ENCODE data around the gene GPATCH4.
"Not testable (repeated sequence)": the region's sequence is repeated elsewhere in the genome, so short reads cannot be mapped to it uniquely, and the experiment has no call there.

The GPATCH4 gene

GRCh38 chr1:156594190-156594589 is 7.1 kb downstream of the GPATCH4 start:
- no peak for DNase-seq

GRCh38 chr1:156593661-156593989 is 7.7 kb downstream of the GPATCH4 start:
- no peak for DNase-seq

- DNase-seq: no peak
Observed at GRCh38 chr1:156592910-156593660, 8.2 kb downstream of the GPATCH4 start.

GRCh38 chr1:156592158-156592909 is 8.9 kb downstream of the GPATCH4 start:
- no peak for DNase-seq

GRCh38 chr1:156591432-156592157 is 9.7 kb downstream of the GPATCH4 start, which contains the start of gene NAXE:
TSS of gene NAXE (plus strand) at chr1:156591776. CDS start at chr1:156591805, 29 bp downstream.
- peak; percentile 56 to 57 for DNase-seq

GRCh38 chr1:156591181-156591431 is 10.2 kb downstream of the GPATCH4 start:
- no peak for DNase-seq

- no peak for DNase-seq
Observed at GRCh38 chr1:156590326-156591180, 10.7 kb downstream of the GPATCH4 start.

- no peak for DNase-seq
Observed at GRCh38 chr1:156589546-156589945, 11.7 kb downstream of the GPATCH4 start.

GRCh38 chr1:156587927-156588326 is 13.4 kb downstream of the GPATCH4 start:
- DNase-seq: not testable (repeated sequence)

- DNase-seq: no peak
Observed at GRCh38 chr1:156586892-156587477, 14.3 kb downstream of the GPATCH4 start.

- DNase-seq: no peak
Observed at GRCh38 chr1:156586323-156586722, 15.0 kb downstream of the GPATCH4 start.

GRCh38 chr1:156584813-156585212 is 16.5 kb downstream of the GPATCH4 start:
- DNase-seq: peak in 1 of 2 experiments; percentile 23

- DNase-seq: peak; percentile 25 to 68
Observed at GRCh38 chr1:156583821-156584622, 17.3 kb downstream of the GPATCH4 start.

- DNase-seq: no peak
Observed at GRCh38 chr1:156582388-156583017, 18.8 kb downstream of the GPATCH4 start.

GRCh38 chr1:156581661-156582387 is 19.5 kb downstream of the GPATCH4 start:
- DNase-seq: no peak

- no peak for DNase-seq
Observed at GRCh38 chr1:156579472-156579871, 21.8 kb downstream of the GPATCH4 start, which contains the start of gene TTC24. TSS of gene TTC24 (plus strand) at chr1:156579723. CDS start at chr1:156581365, 1,642 bp downstream.

- no peak for DNase-seq
Observed at GRCh38 chr1:156578055-156578454, 23.2 kb downstream of the GPATCH4 start.

- no peak for DNase-seq
Observed at GRCh38 chr1:156577550-156577949, 23.7 kb downstream of the GPATCH4 start.

GRCh38 chr1:156574039-156574633 is 27.1 kb downstream of the GPATCH4 start:
- no peak for DNase-seq

GRCh38 chr1:156572663-156573018 is 28.6 kb downstream of the GPATCH4 start:
- no peak for DNase-seq

Data from NCI-H1930 (cell line).